ENCODE measurements around the gene SNRNP70.
A peak's percentile ranks its signal among the peaks of the same experiment; 100 is the strongest.

Gene SNRNP70

DNA sequence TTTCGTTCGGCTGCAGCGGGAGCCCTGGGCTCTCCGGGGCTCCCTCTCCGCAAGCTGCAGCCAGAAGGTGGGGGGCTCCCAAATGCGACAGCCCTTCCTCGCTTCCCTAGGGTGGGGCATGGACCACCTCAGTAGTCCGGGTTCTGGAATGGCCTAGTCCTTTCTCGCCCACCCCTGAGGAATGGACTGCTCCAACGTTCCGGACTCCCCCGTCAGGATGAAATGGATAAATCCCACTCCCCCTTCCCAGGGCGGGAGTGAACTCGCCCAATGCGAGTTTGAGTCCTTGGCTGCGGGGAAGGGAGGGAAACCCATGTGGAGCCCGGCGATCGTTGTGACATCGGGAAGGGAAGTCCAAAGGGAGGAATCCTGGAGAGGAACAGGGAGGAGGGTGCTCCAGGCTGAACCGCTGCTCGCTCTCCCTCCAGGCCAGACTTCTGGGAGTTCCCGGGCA, 64.4 kb downstream of the SNRNP70 start:
- no peak for DNase-seq

DNA sequence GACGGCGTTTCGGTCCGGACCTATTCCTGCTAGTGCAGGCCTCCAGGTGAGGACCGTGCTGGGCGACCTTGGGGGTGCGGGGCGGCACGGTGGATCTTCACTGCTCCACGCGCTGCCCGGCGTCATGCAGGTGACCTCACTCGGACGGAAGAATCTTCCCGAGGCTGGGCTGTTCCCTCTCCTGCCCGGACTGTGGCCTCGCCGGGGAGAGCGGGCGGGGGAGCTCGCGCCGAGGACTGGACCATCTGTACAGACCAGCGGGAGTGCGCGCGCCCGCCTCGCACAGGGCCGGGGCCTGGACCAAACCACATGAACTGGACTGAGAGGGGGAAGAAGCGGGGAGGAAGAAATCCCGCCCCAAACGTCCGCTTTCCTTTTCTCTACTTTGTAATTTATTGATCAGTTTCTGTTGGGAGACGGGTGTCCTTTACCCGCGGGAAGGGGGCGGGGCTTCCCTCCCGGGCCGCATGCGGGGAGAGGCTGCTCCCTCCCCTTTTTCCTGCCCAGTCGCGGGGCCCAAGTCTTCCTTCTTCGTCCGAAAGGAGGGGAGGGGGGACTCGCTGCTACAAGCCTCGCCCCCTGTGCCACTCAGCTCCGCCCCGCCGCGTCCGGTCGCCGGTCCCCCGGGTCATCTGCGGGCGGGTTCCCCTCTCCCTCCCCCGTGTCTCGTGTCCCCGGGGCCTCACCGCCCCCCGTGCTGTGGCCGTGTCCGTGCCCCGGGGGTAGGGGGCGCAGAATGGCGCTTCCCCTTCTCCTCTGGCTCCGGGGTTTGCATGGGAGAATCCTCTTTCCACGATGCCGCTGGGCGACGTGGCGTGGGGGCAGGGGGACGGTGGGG, 65.1 kb downstream of the SNRNP70 start:
- peak; percentile 41 for DNase-seq

DNA sequence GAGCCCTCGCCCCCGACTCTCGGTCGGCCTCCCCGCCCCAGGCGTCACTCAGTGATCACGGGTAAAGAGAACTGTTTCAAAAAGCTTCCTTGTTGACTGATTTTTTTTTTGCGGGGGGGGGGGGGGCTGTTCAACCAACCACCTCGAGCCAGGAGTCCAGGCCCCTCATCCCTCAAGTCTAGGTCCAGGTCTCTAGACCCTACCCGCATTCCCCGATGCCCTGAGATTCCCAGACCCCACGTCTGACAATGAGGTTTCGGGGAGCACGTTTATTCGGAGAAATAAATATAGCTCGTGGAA, 65.6 kb downstream of the SNRNP70 start:
- no peak for DNase-seq

DNA sequence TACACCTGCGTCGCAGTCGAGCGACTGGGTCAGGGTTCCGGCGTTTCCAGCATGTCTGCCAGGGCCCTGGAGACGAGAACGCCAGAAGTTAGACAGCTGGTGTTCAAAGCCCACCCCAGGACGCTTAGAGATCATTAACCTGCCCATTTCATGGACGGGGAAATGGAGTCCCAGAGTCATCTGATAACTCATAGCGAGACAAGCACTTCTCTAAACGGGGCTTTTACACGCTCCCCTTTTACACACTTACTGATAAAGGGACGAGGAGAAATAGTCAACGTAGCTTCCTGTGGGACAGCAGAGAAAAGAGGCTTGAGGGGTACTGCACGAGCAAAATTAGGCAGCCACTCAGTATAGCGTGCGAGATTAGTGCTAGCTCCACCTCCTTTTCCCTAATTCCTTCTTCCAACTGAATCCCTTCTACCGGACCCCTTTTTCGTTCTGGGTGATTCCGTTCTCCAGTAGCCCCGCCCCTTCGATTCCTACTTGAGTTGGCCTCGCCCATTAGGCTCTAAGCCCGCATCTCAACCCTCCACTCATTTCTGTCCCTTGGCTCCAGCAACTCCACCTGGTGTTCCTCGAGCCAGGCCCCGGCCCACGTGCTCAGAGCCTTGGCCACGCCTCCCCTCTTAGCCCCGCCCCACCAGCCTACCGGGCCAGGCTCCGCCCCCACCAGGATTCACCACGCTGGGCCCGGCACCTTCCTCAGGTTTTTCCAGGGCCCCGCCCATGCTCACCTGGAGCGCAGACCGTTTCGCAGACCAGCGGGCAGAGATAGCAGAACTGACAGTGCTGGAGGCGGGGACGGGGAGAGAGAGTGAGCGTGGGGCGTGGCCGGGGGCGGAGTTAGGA, 66.2 kb downstream of the SNRNP70 start:
- no peak for DNase-seq

DNA sequence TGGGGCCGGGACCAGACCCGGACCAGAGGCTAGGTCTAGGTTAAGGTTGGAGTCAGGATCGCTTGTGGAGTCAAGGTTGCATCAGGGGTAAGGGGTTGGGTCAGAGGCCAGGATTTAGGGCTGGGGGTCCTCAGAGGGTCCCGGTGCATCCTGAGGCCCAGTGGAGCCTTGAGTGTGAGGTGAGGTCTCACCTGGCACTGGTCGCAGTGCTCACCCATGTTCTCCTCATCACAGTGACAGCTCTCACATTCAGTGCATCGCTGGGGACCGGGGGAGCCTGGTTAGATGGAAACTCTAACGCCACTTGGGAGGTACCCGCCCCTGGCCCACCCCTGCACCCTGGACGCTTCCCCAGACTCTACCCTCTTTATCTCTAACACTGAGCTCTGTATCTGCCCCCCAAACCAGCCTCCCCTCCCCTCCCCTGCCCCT, 66.9 kb downstream of the SNRNP70 start:
- no peak for DNase-seq

DNA sequence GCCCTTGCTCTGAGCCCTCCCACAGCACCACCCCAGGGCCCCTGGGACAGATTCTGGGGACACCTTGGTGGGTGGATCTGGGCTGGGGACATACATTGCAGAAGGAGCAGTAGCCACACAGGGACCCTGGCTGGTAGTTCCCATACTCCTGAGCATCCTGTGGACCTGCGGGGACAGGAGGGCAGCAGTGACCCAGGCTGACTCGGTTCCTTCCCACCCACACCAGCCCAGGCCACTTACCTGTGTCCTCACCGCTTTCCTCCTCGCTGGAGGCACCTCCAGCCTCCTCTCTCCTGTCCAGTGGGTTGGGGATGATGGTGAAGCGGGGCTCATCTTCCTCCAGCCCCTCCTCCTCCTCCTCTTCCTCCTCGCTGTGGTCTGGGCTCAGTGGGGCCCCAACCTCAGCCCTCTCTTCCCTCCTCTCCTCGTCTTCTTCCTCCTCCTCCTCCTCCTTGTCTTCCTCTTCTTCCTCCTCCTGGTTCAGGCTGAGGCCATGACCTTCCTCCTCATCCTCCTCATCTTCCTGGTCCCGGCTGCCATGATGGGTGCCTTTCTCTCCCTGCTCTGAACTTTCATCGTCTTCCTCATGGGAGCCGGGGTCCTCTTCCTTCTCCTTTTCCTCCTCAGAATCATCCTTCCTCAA, 68.0 kb downstream of the SNRNP70 start:
- no peak for DNase-seq

DNA sequence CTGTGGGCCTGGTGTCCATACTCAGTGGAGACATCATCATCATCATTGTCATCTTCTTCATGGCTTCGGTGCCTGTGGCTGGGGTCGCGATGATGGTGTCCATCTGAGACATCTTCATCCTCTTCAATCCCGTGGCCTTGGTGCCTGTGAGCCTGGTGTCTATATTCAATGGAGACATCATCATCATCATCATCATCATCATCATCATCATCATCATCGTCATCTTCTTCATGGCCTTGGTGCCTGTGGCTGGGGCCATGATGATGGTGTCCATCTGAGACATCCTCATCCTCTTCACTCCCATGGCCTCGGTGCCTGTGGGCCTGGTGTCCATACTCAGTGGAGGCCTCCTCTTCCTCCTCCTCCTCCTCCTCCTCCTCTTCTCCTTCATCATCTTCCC, 69.0 kb downstream of the SNRNP70 start:
- DNase-seq = no peak

DNA sequence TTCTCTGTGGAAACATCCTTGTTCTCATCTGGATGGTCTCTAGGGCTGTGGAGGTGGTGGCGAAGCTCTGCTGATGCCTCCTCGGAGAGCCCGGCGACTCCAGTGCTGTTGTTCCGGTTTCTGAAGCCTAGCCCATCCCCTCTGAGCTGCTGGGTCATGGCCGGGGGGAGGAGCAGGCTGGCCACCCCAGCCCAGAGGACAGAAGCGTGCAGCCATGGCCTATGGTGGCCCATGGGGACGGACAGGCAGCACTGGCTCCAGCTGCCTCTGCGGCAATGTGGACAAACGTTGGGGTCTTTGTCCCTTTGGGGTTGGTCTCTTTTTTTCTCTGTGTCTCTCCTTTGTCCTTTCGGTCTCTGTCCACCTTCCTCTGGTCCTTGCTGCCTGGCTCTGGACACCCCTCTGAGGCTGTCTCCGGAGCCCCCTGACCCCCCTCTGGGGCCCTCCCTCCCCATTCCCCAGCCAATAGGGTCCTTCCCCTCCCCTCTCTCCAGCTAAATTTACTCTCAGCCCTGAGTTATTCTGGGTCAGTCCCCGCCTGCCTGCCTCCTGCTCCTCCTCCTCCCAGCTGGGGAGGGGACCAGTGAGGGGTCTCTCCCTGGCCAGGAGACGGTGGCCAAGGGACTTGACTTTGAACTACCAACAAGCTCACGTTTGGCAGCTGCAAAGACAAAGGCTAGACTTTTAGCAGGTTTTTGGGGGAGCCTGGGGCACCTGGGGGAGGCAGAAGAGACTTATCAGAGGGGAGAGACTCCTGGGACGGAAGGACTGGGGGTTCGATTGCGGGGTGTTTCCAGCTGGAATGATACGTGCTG, 70.0 kb downstream of the SNRNP70 start, which contains the start of gene HRC:
HRC (minus strand) TSS at position 392 of the 815 bp plus-strand sequence; CDS start at position 233, 159 bp downstream.
- no peak for DNase-seq

DNA sequence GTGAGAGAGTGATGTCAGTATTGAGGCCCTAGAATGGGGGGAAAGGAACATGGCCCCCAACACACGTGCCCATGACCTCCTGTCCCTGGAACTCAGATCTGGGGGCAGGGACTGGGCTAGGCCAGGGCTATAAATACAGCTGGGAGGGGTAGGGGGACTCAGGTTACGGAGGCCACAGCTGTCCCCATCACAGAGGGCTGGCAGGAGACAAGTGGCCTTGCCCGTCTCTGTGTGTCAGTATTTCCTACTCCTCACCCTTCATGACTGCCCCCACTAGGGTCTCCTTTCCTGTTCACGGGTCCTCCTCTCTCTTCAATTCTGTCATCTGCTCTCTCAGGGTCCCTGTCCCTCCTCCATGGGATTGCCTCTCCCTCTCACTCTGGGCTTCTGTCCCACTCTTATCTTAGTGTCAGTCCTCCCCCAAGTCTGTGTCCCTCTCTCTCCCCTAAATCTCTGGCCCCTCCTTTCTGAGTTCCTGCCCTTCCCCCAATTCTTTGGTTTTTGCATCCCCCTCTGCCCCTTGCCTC, 70.6 kb downstream of the SNRNP70 start:
- no peak for DNase-seq

DNA sequence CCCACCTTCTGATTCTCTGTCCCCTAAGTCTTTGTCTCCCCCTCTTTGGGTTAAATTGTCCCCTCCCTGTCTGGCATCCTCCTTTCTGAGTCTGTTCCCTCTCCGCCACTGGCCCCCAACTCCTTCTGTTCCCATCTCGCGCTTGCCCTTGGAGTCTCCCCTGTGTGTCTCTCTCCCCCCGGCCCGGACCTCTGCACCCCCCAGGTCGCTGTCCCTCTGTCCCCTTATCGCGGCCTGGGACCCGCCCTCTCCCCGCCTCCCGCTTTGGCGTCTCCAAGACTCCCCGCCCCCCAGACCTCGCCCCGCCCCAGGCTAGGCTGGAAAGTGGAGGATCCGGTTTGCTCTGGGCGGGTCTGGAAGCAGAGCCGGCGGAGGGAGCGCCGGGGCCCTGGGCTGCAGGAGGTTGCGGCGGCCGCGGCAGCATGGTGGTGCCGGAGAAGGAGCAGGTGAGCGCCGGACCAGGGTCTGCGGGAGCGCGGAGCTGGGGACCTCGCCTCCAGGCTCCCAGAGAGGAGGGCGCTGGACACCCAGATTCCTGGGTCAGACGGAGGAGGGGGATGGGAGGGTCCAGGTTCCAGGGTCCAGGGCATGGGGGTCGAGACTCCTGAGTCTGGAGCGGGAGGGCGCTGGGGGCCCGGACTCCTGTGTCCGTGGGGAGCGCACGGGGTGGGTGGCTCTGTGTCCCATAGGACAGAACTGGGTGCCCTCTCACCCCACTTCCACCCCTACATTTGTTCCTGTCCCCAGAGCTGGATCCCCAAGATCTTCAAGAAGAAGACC, 72.4 kb downstream of the SNRNP70 start, which contains the start of gene TRPM4:
TRPM4 (plus strand) TSS at position 348 of the 780 bp plus-strand sequence; CDS start at position 423, 75 bp downstream.
- peak; percentile 52 for DNase-seq

Data from stimulated activated CD4-positive, alpha-beta T cell treated with anti-CD3 and anti-CD28 coated beads, Interleukin-12 subunit alpha, Interleukin-12 subunit beta, amount 100 ng/mL, for 4 hours (primary cell).